Neural cell (in vitro differentiated cells): ENCODE measurements around the gene HOPX. TPM values are rescaled to one million over a fixed set of nuclear protein-coding genes. Genes with fewer than 3 reads are reported as not detected.

Source experiments
- H2AFZ ChIP-seq: fragments of 200-600, 300-800 bp; sonication (generic), shearing (Covaris generic); 2 replicates; pipeline ENCODE4 v1.6.0; 2014; ENCODE audit warnings: low read depth, mild to moderate bottlenecking, antibody characterized with exemption, low read length, moderate library complexity
- H3F3A ChIP-seq: fragments of 200-600 bp; shearing (Covaris generic); 2 replicates; pipeline ENCODE4 v1.6.1; 2016; ENCODE audit warnings: mild to moderate bottlenecking, moderate library complexity, mixed read lengths, antibody characterized with exemption, low read length; ENCODE audit not compliant: insufficient read depth, poor library complexity, severe bottlenecking
- H3K27ac ChIP-seq: fragments of 200-600, 300-800 bp; sonication (generic), shearing (Covaris generic); 2 replicates; pipeline ENCODE4 v1.5.1; 2014; ENCODE audit warnings: mild to moderate bottlenecking, low read length, moderate library complexity
- H3K27me3 ChIP-seq: fragments of 300-800, 200-600 bp; sonication (generic), shearing (Covaris generic); 2 replicates; pipeline ENCODE4 v1.6.0; 2014; ENCODE audit warnings: mild to moderate bottlenecking, low read depth, low read length, moderate library complexity; ENCODE audit not compliant: insufficient read depth
- H3K36me3 ChIP-seq: fragments of 300-800, 200-600 bp; sonication (generic), shearing (Covaris generic); 2 replicates; pipeline ENCODE4 v1.5.1; 2014; ENCODE audit warnings: mild to moderate bottlenecking, antibody characterized with exemption, low read length, moderate library complexity; ENCODE audit not compliant: insufficient read depth
- H3K4me2 ChIP-seq: fragments of 300-800, 200-600 bp; sonication (generic), shearing (Covaris generic); 2 replicates; pipeline ENCODE4 v1.6.0; 2014; ENCODE audit warnings: mild to moderate bottlenecking, low read length
- H3K4me3 ChIP-seq: fragments of 300-800, 200-600 bp; sonication (generic), shearing (Covaris generic); 2 replicates; pipeline ENCODE4 v1.5.1; 2014; ENCODE audit warnings: mild to moderate bottlenecking, low read length, moderate library complexity
- H3K79me2 ChIP-seq: fragments of 200-600 bp; shearing (Covaris generic); replicated peaks from 2 replicates; pipeline ENCODE4 v1.6.0; 2014; ENCODE audit warnings: mild to moderate bottlenecking, low read length, moderate library complexity; ENCODE audit not compliant: insufficient read depth
- H3K9ac ChIP-seq: fragments of 300-800, 200-600 bp; sonication (generic), shearing (Covaris generic); 2 replicates; pipeline ENCODE4 v1.6.1; 2016; ENCODE audit warnings: mild to moderate bottlenecking, low read length, mixed read lengths
- H3K9me2 ChIP-seq: fragments of 200-600 bp; shearing (Covaris generic); 2 replicates; pipeline ENCODE4 v1.6.1; 2016; ENCODE audit warnings: mild to moderate bottlenecking, low read length, mixed read lengths; ENCODE audit not compliant: insufficient read depth
- H3K9me3 ChIP-seq: fragments of 200-600, 300-800 bp; sonication (generic), shearing (Covaris generic); 2 replicates; pipeline ENCODE4 v1.6.1; 2016; ENCODE audit warnings: mild to moderate bottlenecking, mixed run types, low read length, moderate library complexity, mixed read lengths
- H4K20me1 ChIP-seq: fragments of 200-600 bp; shearing (Covaris generic); 2 replicates; pipeline ENCODE4 v1.6.1; 2016; ENCODE audit warnings: mild to moderate bottlenecking, mixed run types; ENCODE audit not compliant: insufficient read depth
- EP300 ChIP-seq: fragments of 450-650 bp; conservative IDR thresholded peaks from 2 replicates; pipeline ENCODE4 v1.6.1; 2014; ENCODE audit warnings: antibody characterized with exemption, mild to moderate bottlenecking, moderate library complexity; ENCODE audit not compliant: poor library complexity, severe bottlenecking
- EZH2 ChIP-seq: fragments of 200-600, 300-800 bp; shearing (Covaris generic), sonication (generic); IDR thresholded peaks from 2 replicates; pipeline ENCODE4 v1.6.1; 2014; ENCODE audit warnings: antibody characterized with exemption, low read length, borderline replicate concordance, mild to moderate bottlenecking; ENCODE audit not compliant: insufficient read depth, poor library complexity, severe bottlenecking
- MXI1 ChIP-seq: fragments of 450-650 bp; conservative IDR thresholded peaks from 2 replicates; pipeline ENCODE4 v1.6.1; 2014; ENCODE audit warnings: antibody characterized with exemption, mild to moderate bottlenecking; ENCODE audit not compliant: poor library complexity, severe bottlenecking
- POLR2AphosphoS5 ChIP-seq: IDR thresholded peaks from 2 replicates; pipeline ENCODE4 v1.6.1; 2012
- RAD21 ChIP-seq: fragments of 450-650 bp; conservative IDR thresholded peaks from 2 replicates; pipeline ENCODE4 v1.6.1; 2014; ENCODE audit warnings: antibody characterized with exemption, mild to moderate bottlenecking, moderate library complexity
- SMC3 ChIP-seq: fragments of 450-650 bp; conservative IDR thresholded peaks from 2 replicates; pipeline ENCODE4 v1.6.1; 2014; ENCODE audit warnings: antibody characterized with exemption, mild to moderate bottlenecking, moderate library complexity; ENCODE audit not compliant: poor library complexity
- TAF1 ChIP-seq: IDR thresholded peaks from 2 replicates; pipeline ENCODE4 v1.6.1; 2012; ENCODE audit warnings: low read depth
- polyA plus RNA-seq: library from polyadenylated mRNA; depleted of rRNA; stranded (reverse); fragments of >200 nt; gene quantifications from 2 replicates; pipeline ENCODE4 v1.2.3, GENCODE V29; 2014
- TF ChIP-seq, protein P1 (sequence below): IDR thresholded peaks from 2 replicates; pipeline ENCODE4 v1.6.1; 2012; ENCODE audit warnings: borderline replicate concordance
- TF ChIP-seq, protein P2 (sequence below): fragments of 450-650 bp; IDR thresholded peaks from 2 replicates; pipeline ENCODE4 v1.5.1; 2014; ENCODE audit warnings: antibody characterized with exemption, mild to moderate bottlenecking, moderate library complexity; ENCODE audit not compliant: poor library complexity, severe bottlenecking

Gene HOPX
- polyA plus RNA-seq, 1 donor from 2014 or later, result 2.0 TPM

DNA sequence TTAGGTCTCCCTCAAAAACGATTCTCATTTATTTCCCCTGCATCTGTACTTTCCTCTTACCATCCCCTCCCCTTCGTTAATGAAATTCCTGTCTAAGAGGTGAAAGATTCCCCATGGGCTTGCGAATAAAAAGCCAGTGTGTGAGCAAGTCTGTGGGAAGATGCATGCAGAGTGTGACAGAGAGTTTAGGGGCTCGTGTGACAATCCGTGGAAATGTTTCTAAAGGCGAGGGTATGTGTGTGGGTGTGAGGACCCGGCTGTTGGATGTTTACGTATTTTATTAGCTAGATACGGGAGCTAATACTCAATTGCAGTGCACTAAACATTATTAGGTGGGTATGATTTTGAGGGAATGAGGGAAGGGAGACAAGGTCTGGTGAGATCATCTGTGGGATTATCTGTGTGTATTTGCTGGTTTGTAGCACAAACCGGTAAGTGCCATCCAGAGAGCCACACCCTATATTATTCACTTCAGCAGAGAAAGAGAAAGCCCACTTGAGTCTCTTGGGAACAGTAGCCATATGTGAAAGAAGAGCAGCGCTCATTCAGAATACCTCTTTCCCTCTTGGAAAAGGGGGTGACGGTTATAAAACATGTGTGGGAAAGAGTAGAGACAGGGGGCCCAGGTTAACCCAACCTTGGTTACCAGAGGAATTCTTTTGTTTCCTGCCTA, 893 bp upstream of the HOPX start:
- no peaks in the 10 kb centered on the region for H3K9me2 ChIP-seq
- H3K79me2 ChIP-seq, result no peaks in the 10 kb centered on the region
- TF ChIP-seq EP300, result no peak
- H2AFZ ChIP-seq, result no peak overlapping the region
- no peaks in the 10 kb centered on the region for H3K9me3 ChIP-seq
- H3K4me3 ChIP-seq, result no peak overlapping the region
- H4K20me1 ChIP-seq, result no peaks in the 10 kb centered on the region
- H3K27me3 ChIP-seq, result no peaks in the 10 kb centered on the region
- no peak overlapping the region for H3K27ac ChIP-seq
- no peaks in the 10 kb centered on the region for H3K36me3 ChIP-seq
- H3K4me2 ChIP-seq, result no peak overlapping the region
- no peak overlapping the region for H3K9ac ChIP-seq
- no peaks in the 10 kb centered on the region for H3F3A ChIP-seq

DNA sequence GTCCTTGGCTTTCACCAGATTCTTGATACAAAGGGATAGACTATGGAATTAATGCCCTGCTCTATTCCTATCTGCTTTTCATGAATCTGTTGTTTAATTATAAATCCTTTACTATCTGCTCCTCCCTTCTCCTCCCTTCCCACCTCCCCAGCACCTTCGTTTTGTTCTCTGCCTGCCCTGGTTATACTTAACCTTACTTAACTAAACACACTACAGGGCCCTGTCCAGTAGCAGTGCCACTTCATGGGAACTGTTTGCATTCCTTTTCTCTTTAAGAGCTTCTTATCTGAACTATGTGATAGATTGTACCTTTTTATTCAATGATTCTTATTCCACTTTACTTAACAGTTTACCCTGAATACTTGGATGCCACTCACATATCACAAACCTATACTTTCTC, 830 bp downstream of the HOPX start:
- no peaks in the 10 kb centered on the region for H3K9me3 ChIP-seq
- no peaks in the 10 kb centered on the region for H3K27me3 ChIP-seq
- TF ChIP-seq, protein P1, sequence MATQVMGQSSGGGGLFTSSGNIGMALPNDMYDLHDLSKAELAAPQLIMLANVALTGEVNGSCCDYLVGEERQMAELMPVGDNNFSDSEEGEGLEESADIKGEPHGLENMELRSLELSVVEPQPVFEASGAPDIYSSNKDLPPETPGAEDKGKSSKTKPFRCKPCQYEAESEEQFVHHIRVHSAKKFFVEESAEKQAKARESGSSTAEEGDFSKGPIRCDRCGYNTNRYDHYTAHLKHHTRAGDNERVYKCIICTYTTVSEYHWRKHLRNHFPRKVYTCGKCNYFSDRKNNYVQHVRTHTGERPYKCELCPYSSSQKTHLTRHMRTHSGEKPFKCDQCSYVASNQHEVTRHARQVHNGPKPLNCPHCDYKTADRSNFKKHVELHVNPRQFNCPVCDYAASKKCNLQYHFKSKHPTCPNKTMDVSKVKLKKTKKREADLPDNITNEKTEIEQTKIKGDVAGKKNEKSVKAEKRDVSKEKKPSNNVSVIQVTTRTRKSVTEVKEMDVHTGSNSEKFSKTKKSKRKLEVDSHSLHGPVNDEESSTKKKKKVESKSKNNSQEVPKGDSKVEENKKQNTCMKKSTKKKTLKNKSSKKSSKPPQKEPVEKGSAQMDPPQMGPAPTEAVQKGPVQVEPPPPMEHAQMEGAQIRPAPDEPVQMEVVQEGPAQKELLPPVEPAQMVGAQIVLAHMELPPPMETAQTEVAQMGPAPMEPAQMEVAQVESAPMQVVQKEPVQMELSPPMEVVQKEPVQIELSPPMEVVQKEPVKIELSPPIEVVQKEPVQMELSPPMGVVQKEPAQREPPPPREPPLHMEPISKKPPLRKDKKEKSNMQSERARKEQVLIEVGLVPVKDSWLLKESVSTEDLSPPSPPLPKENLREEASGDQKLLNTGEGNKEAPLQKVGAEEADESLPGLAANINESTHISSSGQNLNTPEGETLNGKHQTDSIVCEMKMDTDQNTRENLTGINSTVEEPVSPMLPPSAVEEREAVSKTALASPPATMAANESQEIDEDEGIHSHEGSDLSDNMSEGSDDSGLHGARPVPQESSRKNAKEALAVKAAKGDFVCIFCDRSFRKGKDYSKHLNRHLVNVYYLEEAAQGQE, result no peak
- TF ChIP-seq EP300 (no peak), POLR2AphosphoS5 (no peak), SMC3 (no peak), EZH2 (no peak), TAF1 (no peak), RAD21 (no peak), MXI1 (no peak)
- TF ChIP-seq, protein P2, sequence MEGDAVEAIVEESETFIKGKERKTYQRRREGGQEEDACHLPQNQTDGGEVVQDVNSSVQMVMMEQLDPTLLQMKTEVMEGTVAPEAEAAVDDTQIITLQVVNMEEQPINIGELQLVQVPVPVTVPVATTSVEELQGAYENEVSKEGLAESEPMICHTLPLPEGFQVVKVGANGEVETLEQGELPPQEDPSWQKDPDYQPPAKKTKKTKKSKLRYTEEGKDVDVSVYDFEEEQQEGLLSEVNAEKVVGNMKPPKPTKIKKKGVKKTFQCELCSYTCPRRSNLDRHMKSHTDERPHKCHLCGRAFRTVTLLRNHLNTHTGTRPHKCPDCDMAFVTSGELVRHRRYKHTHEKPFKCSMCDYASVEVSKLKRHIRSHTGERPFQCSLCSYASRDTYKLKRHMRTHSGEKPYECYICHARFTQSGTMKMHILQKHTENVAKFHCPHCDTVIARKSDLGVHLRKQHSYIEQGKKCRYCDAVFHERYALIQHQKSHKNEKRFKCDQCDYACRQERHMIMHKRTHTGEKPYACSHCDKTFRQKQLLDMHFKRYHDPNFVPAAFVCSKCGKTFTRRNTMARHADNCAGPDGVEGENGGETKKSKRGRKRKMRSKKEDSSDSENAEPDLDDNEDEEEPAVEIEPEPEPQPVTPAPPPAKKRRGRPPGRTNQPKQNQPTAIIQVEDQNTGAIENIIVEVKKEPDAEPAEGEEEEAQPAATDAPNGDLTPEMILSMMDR, result no peak
- H3K4me3 ChIP-seq, result no peak overlapping the region
- H3K27ac ChIP-seq, result no peak overlapping the region
- H3K36me3 ChIP-seq, result no peaks in the 10 kb centered on the region
- no peaks in the 10 kb centered on the region for H4K20me1 ChIP-seq
- H3F3A ChIP-seq, result no peaks in the 10 kb centered on the region
- no peak overlapping the region for H3K9ac ChIP-seq
- no peak overlapping the region for H3K4me2 ChIP-seq
- no peaks in the 10 kb centered on the region for H3K79me2 ChIP-seq
- H2AFZ ChIP-seq, result no peak overlapping the region
- no peaks in the 10 kb centered on the region for H3K9me2 ChIP-seq

DNA sequence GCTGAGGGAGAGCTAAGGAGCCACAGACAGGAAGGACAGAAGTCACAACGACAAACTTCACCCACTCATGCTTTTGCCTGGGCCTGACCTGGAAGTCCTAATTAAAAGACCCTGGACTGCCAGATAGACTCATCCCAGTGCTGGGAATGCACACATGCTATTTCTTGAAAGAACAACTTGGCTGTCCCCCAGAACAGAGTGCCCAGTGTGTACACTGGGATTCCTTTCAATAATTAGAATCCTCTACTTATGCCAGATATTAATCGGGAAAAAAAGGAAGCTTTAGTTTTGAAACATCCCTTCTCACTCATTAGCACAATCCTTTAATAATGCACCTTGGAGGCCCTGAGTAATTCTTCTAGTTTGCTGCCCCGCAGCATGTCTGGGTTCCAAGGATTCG, 3.4 kb downstream of the HOPX start:
- H3K27me3 ChIP-seq, result no peaks in the 10 kb centered on the region
- TF ChIP-seq MXI1 (no peak), RAD21 (no peak)
- TF ChIP-seq, protein P1, result no peak
- no peaks in the 10 kb centered on the region for H4K20me1 ChIP-seq
- H3K9ac ChIP-seq, result no peak overlapping the region
- H3K9me3 ChIP-seq, result no peaks in the 10 kb centered on the region
- H3K4me2 ChIP-seq, result no peak overlapping the region
- H3K79me2 ChIP-seq, result no peaks in the 10 kb centered on the region
- H3K27ac ChIP-seq, result no peak overlapping the region
- H3K9me2 ChIP-seq, result no peaks in the 10 kb centered on the region
- no peak overlapping the region for H2AFZ ChIP-seq
- H3K36me3 ChIP-seq, result no peaks in the 10 kb centered on the region
- H3K4me3 ChIP-seq, result no peak overlapping the region
- H3F3A ChIP-seq, result no peaks in the 10 kb centered on the region
